ENCODE results near the gene CCDC198. TPM values are rescaled to one million over a fixed set of nuclear protein-coding genes. Genes with fewer than 3 reads are reported as not detected.

CCDC198 gene
- total and polyA plus RNA-seq, 2 experiments from 2014 or later = not detected

- TF ChIP-seq JUNB (IDR thresholded peaks at IDR 0.05; ENCODE audit: unreplicated experiment) (no peak), CTCF (conservative IDR thresholded peaks at IDR 0.05; ENCODE audit: low read depth in 2 of 2) (no peak), CREB1 (CRISPR knock-in tag; IDR thresholded peaks at IDR 0.05; ENCODE audit: low read depth) (no peak), POLR2AphosphoS5 (IDR thresholded peaks at IDR 0.05; ENCODE audit: low read depth) (no peak), ZNF462 (CRISPR knock-in tag; IDR thresholded peaks at IDR 0.05) (no peak), NANOG (IDR thresholded peaks at IDR 0.05; ENCODE audit: borderline replicate concordance) (no peak), STAT1 (IDR thresholded peaks at IDR 0.05; ENCODE audit: unreplicated experiment) (no peak)
- Mint-ChIP-seq H3K9me3 (no peaks in the 10 kb centered on the region), H3K27me3 (ENCODE audit: insufficient read depth, low read depth, poor library complexity) (no peaks in the 10 kb centered on the region), H3K4me3 (no peak overlapping the region), H3K27ac (no peak overlapping the region), H3K4me1 (no peaks in the 10 kb centered on the region), H3K36me3 (ENCODE audit: low read depth) (no peaks in the 10 kb centered on the region)
- no peaks in the 10 kb centered on the region for H3K36me3 ChIP-seq (ENCODE audit: insufficient read depth)
- H3K4me2 ChIP-seq = no peak overlapping the region
- no peaks in the 10 kb centered on the region for H3K4me1 ChIP-seq (ENCODE audit: insufficient read depth)
- no peak overlapping the region for H3K27ac ChIP-seq (ENCODE audit: low read depth)
- no peaks in the 10 kb centered on the region for H3F3A ChIP-seq (replicated peaks; ENCODE audit: low read depth)
- H3K79me2 ChIP-seq (replicated peaks; ENCODE audit: insufficient read depth) = no peaks in the 10 kb centered on the region
- H3K4me3 ChIP-seq = no peak overlapping the region
- H3K27me3 ChIP-seq (ENCODE audit: insufficient read depth) = no peaks in the 10 kb centered on the region
- no peaks in the 10 kb centered on the region for H3K9me2 ChIP-seq (ENCODE audit: insufficient read depth)
- DNase-seq (ENCODE audit: low spot score) = no peak
- H2AFZ ChIP-seq = no peak overlapping the region
- no peak for ATAC-seq
- no peaks in the 10 kb centered on the region for H4K20me1 ChIP-seq (replicated peaks; ENCODE audit: insufficient read depth)
These were observed 15.1 kb upstream of the CCDC198 start for GRCh38 chr14:57508756-57509155.
